ENCODE measurements around the gene SLC25A12. TPM values are rescaled to one million over a fixed set of nuclear protein-coding genes. Genes with fewer than 3 reads are reported as not detected.

SLC25A12 gene
- total and polyA plus RNA-seq, 7 donors, result 19.1 to 83.6 (median 66.5) TPM

- DNase-seq (no peak), ATAC-seq (peak in 2 of 4 donors; percentile 19 to 60)
- Histone ChIP-seq H3K27ac (peak overlapping the region; percentile 2), H3K4me1 (peaks cover 10% of the 10 kb centered on the region), H3K4me3 (no peak overlapping the region), H3K9me3 (no peaks in the 10 kb centered on the region), H3K27me3 (ENCODE audit: insufficient read depth in 3 of 3, low read length in 2 of 3) (no peaks in the 10 kb centered on the region), H3K36me3 (ENCODE audit: insufficient read depth in 1 of 2, low read depth in 1 of 2) (peaks cover 16 to 99% of the 10 kb centered on the region in 2 donors)
- intact Hi-C loops (cut with DNase I), result no loop called here
- TF ChIP-seq CTCF (IDR thresholded peaks at IDR 0.05), result no peak
Observed at GRCh38 chr2:171832489-171832888, 61.6 kb downstream of the SLC25A12 start.

- no peaks in the 10 kb centered on the region for H3K9me3 ChIP-seq
- DNase-seq (no peak), ATAC-seq (no peak)
- H3K27me3 ChIP-seq (ENCODE audit: insufficient read depth in 3 of 3, low read length in 2 of 3), result no peaks in the 10 kb centered on the region
- WGBS, 3 donors, result 86 to 97% (median 94%) methylated on average over 3 of the region's 3 CpGs
- H3K27ac ChIP-seq, result no peak overlapping the region
- intact Hi-C loops (cut with DNase I), result no loop called here
- H3K4me1 ChIP-seq, result peaks cover 10% of the 10 kb centered on the region
- peaks cover 16 to 98% of the 10 kb centered on the region in 2 donors for H3K36me3 ChIP-seq (ENCODE audit: insufficient read depth in 1 of 2, low read depth in 1 of 2)
- H3K4me3 ChIP-seq, result no peak overlapping the region
- TF ChIP-seq CTCF (IDR thresholded peaks at IDR 0.05), result no peak
Observed at GRCh38 chr2:171830039-171830438, 64.0 kb downstream of the SLC25A12 start.

- peaks cover 0 to 57% of the 10 kb centered on the region in 2 donors for H3K36me3 ChIP-seq (ENCODE audit: insufficient read depth in 1 of 2, low read depth in 1 of 2)
- H3K4me3 ChIP-seq, result no peak overlapping the region
- DNase-seq (no peak), ATAC-seq (peak in 1 of 4 donors; percentile 59)
- TF ChIP-seq CTCF (IDR thresholded peaks at IDR 0.05), result no peak
- 95 to 97% (median 97%) methylated on average over 1 of the region's 1 CpG for WGBS, 3 donors
- H3K9me3 ChIP-seq, result no peaks in the 10 kb centered on the region
- no peaks in the 10 kb centered on the region for H3K4me1 ChIP-seq
- intact Hi-C loops (cut with DNase I), result no loop called here
- no peak overlapping the region for H3K27ac ChIP-seq
- H3K27me3 ChIP-seq (ENCODE audit: insufficient read depth in 3 of 3, low read length in 2 of 3), result no peaks in the 10 kb centered on the region
Observed at GRCh38 chr2:171824086-171824485, 70.0 kb downstream of the SLC25A12 start.

GRCh38 chr2:171822525-171823322 lies 71.3 kb downstream of the SLC25A12 start:
- no peak overlapping the region for H3K4me3 ChIP-seq
- DNase-seq (no peak), ATAC-seq (no peak)
- H3K9me3 ChIP-seq, result no peaks in the 10 kb centered on the region
- H3K36me3 ChIP-seq (ENCODE audit: insufficient read depth in 1 of 2, low read depth in 1 of 2), result peaks cover 0 to 44% of the 10 kb centered on the region in 2 donors
- intact Hi-C loops (cut with DNase I), result no loop called here
- H3K27ac ChIP-seq, result no peak overlapping the region
- 87 to 94% (median 93%) methylated on average over 1 of the region's 1 CpG for WGBS, 3 donors
- no peak for TF ChIP-seq CTCF (IDR thresholded peaks at IDR 0.05)
- no peaks in the 10 kb centered on the region for H3K27me3 ChIP-seq (ENCODE audit: insufficient read depth in 3 of 3, low read length in 2 of 3)
- no peaks in the 10 kb centered on the region for H3K4me1 ChIP-seq

Measured in psoas muscle (tissue), 8 donors.